A549 (cell line): ENCODE measurements around the gene IZUMO4.

ENCODE experiments used
- CTCF ChIP-seq: fragments of >200 bp; sonication (Bioruptor Twin); formaldehyde crosslinking; IDR thresholded peaks from 3 replicates; pipeline ENCODE4 v1.5.1; 2016
- NR3C1 ChIP-seq: fragments of >200 bp; sonication (Bioruptor Twin); formaldehyde crosslinking; IDR thresholded peaks from 3 replicates; pipeline ENCODE4 v1.6.1; 2017
- PBX3 ChIP-seq: IDR thresholded peaks from 2 replicates; pipeline ENCODE4 v1.6.1; 2012
- REST ChIP-seq: fragments of 200-600 bp; sonication (generic); IDR thresholded peaks from 2 replicates; pipeline ENCODE4 v1.6.1; 2016; ENCODE audit warnings: antibody characterized with exemption, mild to moderate bottlenecking, moderate library complexity
- RNF2 ChIP-seq: fragments of 200-600 bp; sonication (generic); IDR thresholded peaks from 2 replicates; pipeline ENCODE4 v1.6.1; 2016; ENCODE audit warnings: low read depth, mild to moderate bottlenecking, antibody characterized with exemption, moderate library complexity, borderline replicate concordance
- ZSCAN20 ChIP-seq: fragments of 250-450 bp; sonication (Bioruptor Pico); IDR thresholded peaks from 2 replicates; pipeline ENCODE4 v1.8.0; 2022; ENCODE audit warnings: mild to moderate bottlenecking, moderate library complexity

DNA sequence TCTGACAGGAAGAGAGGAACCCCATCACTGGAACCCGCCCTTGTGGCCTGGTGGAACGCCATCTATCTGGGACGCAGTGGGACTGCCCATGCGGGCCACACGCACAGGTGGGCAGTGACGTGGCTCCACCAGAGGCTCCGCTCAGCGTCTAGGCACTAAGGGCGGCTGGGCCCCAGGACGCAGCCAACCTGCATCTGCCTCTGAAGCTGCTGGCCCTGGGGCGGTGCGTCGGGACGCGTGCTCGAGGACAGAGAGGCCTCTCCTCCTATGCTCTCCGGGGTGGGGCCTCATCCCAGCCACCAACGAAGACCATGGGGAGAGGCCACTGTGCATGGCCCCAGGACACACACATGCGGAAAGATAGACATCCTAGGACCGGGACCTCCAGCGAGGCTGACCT lies 18.1 kb downstream of the IZUMO4 start:
- TF ChIP-seq NR3C1 (no peak), RNF2 (no peak), PBX3 (no peak), ZSCAN20 (no peak), CTCF (no peak), REST (no peak)
